ENCODE data around the gene TMEM132D. TPM values are rescaled to one million over a fixed set of nuclear protein-coding genes. Genes with fewer than 3 reads are reported as not detected.

Gene TMEM132D
- total RNA-seq, 1 donor from 2014 or later = not detected

DNA sequence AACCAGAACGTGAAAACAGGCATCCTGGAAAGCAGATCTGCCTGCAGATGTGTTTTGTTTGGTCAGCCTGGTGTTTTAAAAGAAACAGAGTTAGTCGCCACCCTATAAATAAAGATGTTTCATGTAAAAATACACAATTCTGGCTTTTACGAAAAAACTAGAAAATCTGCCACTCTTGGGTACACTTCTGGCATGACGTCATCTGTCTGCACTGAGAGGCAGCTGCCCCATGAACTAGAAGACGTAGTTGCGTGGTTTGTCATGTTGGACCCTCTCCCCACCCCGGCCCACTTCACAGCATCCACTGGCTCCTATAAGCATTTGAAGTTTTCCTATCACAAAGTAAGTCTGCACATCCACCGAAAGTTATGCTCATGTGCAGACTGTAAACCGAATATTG lies 658.1 kb downstream of the TMEM132D start:
- Histone ChIP-seq H3K27ac (ENCODE audit: low read depth, low read length) (no peak overlapping the region), H4K20me1 (ENCODE audit: insufficient read depth, low read length) (no peaks in the 10 kb centered on the region), H3K4me2 (ENCODE audit: low read length) (no peak overlapping the region), H3K9me3 (ENCODE audit: insufficient read depth, low read depth, low read length) (no peaks in the 10 kb centered on the region), H3K9ac (ENCODE audit: low read length) (no peak overlapping the region), H2AFZ (ENCODE audit: low read depth, low read length) (no peak overlapping the region), H3K27me3 (ENCODE audit: insufficient read depth, low read length) (no peaks in the 10 kb centered on the region), H3K79me2 (ENCODE audit: insufficient read depth, low read length) (no peaks in the 10 kb centered on the region), H3K4me1 (ENCODE audit: insufficient read depth, low read length) (no peaks in the 10 kb centered on the region), H3K36me3 (ENCODE audit: insufficient read depth, low read length) (no peaks in the 10 kb centered on the region), H3K4me3 (ENCODE audit: insufficient read depth, low read depth, low read length) (no peak overlapping the region)
- Mint-ChIP-seq H3K9me3 (ENCODE audit: unreplicated experiment) (peaks cover 10% of the 10 kb centered on the region), H3K36me3 (ENCODE audit: low read depth, unreplicated experiment) (no peaks in the 10 kb centered on the region), H3K27me3 (ENCODE audit: low read depth, unreplicated experiment) (no peaks in the 10 kb centered on the region), H3K4me1 (ENCODE audit: low read depth, unreplicated experiment) (no peaks in the 10 kb centered on the region), H3K4me3 (ENCODE audit: unreplicated experiment) (no peak overlapping the region), H3K27ac (ENCODE audit: unreplicated experiment) (no peak overlapping the region)
- TF ChIP-seq, protein P1, sequence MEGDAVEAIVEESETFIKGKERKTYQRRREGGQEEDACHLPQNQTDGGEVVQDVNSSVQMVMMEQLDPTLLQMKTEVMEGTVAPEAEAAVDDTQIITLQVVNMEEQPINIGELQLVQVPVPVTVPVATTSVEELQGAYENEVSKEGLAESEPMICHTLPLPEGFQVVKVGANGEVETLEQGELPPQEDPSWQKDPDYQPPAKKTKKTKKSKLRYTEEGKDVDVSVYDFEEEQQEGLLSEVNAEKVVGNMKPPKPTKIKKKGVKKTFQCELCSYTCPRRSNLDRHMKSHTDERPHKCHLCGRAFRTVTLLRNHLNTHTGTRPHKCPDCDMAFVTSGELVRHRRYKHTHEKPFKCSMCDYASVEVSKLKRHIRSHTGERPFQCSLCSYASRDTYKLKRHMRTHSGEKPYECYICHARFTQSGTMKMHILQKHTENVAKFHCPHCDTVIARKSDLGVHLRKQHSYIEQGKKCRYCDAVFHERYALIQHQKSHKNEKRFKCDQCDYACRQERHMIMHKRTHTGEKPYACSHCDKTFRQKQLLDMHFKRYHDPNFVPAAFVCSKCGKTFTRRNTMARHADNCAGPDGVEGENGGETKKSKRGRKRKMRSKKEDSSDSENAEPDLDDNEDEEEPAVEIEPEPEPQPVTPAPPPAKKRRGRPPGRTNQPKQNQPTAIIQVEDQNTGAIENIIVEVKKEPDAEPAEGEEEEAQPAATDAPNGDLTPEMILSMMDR (IDR thresholded peaks at IDR 0.05; ENCODE audit: insufficient read depth, low read depth, low read length) = no peak
- no peak for TF ChIP-seq EZH2 (IDR thresholded peaks at IDR 0.05; ENCODE audit: insufficient read depth, low read length)
- DNase-seq (ENCODE audit: low read depth) (no peak), FAIRE-seq (no peak)

DNA sequence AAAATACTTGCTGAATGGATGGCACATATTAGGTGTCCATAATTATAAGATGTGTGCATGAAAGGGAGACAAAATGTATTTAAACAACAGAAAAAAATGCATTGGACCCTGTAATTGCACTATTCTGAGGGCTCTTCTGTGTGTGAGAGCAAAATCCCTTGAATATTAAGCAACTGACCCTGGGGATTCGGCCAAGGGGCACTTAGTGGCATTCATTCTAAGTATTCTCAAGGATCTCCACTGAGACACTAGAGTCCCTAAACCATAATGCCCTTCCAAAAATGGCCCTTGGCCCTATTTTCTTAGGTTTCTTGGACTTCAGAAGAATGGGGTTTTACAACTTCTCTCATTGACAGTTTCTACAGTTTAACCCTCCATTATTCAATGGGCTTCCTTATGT lies 662.0 kb downstream of the TMEM132D start:
- Histone ChIP-seq H3K27me3 (ENCODE audit: insufficient read depth, low read length) (no peaks in the 10 kb centered on the region), H3K36me3 (ENCODE audit: insufficient read depth, low read length) (no peaks in the 10 kb centered on the region), H3K79me2 (ENCODE audit: insufficient read depth, low read length) (no peaks in the 10 kb centered on the region), H3K4me1 (ENCODE audit: insufficient read depth, low read length) (no peaks in the 10 kb centered on the region), H3K9me3 (ENCODE audit: insufficient read depth, low read depth, low read length) (no peaks in the 10 kb centered on the region), H3K27ac (ENCODE audit: low read depth, low read length) (no peak overlapping the region), H3K9ac (ENCODE audit: low read length) (no peak overlapping the region), H3K4me3 (ENCODE audit: insufficient read depth, low read depth, low read length) (no peak overlapping the region), H3K4me2 (ENCODE audit: low read length) (no peak overlapping the region), H4K20me1 (ENCODE audit: insufficient read depth, low read length) (no peaks in the 10 kb centered on the region), H2AFZ (ENCODE audit: low read depth, low read length) (no peak overlapping the region)
- DNase-seq (ENCODE audit: low read depth) (no peak), FAIRE-seq (no peak)
- Mint-ChIP-seq H3K9me3 (ENCODE audit: unreplicated experiment) (peaks cover 6% of the 10 kb centered on the region), H3K36me3 (ENCODE audit: low read depth, unreplicated experiment) (no peaks in the 10 kb centered on the region), H3K4me3 (ENCODE audit: unreplicated experiment) (no peak overlapping the region), H3K27me3 (ENCODE audit: low read depth, unreplicated experiment) (no peaks in the 10 kb centered on the region), H3K27ac (ENCODE audit: unreplicated experiment) (no peak overlapping the region), H3K4me1 (ENCODE audit: low read depth, unreplicated experiment) (no peaks in the 10 kb centered on the region)
- TF ChIP-seq EZH2 (IDR thresholded peaks at IDR 0.05; ENCODE audit: insufficient read depth, low read length) = no peak
- TF ChIP-seq, protein P1 (IDR thresholded peaks at IDR 0.05; ENCODE audit: insufficient read depth, low read depth, low read length) = no peak

DNA sequence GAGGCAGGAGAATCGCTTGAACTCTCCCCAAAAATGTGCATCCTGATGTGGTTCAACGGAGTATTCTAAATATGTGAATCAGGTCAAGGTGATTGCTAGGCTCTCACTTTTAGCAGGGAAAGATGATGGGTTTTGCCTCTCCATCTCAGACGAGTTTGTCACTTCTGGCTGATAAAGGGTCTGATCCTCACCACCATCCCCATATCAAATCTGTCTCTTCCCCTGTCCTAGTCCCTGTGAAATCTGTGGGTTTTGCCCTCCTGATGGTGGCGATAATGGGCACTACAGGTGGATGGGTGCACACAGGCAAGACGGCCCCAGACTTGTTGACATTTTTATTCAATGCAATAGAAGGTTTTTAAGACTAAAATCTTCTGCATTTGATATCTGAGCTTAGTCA lies 665.9 kb downstream of the TMEM132D start:
- H3K4me2 ChIP-seq (ENCODE audit: low read length) = no peak overlapping the region
- H3K9ac ChIP-seq (ENCODE audit: low read length) = no peak overlapping the region
- no peak for TF ChIP-seq EZH2 (IDR thresholded peaks at IDR 0.05; ENCODE audit: insufficient read depth, low read length)
- TF ChIP-seq, protein P1 (IDR thresholded peaks at IDR 0.05; ENCODE audit: insufficient read depth, low read depth, low read length) = no peak
- no peaks in the 10 kb centered on the region for H3K79me2 ChIP-seq (ENCODE audit: insufficient read depth, low read length)
- Mint-ChIP-seq H3K36me3 (ENCODE audit: low read depth, unreplicated experiment) (no peaks in the 10 kb centered on the region), H3K4me3 (ENCODE audit: unreplicated experiment) (no peak overlapping the region), H3K27me3 (ENCODE audit: low read depth, unreplicated experiment) (no peaks in the 10 kb centered on the region), H3K4me1 (ENCODE audit: low read depth, unreplicated experiment) (no peaks in the 10 kb centered on the region), H3K27ac (ENCODE audit: unreplicated experiment) (no peak overlapping the region), H3K9me3 (ENCODE audit: unreplicated experiment) (peaks cover 8% of the 10 kb centered on the region)
- H2AFZ ChIP-seq (ENCODE audit: low read depth, low read length) = no peak overlapping the region
- H4K20me1 ChIP-seq (ENCODE audit: insufficient read depth, low read length) = no peaks in the 10 kb centered on the region
- H3K9me3 ChIP-seq (ENCODE audit: insufficient read depth, low read depth, low read length) = no peaks in the 10 kb centered on the region
- no peaks in the 10 kb centered on the region for H3K36me3 ChIP-seq (ENCODE audit: insufficient read depth, low read length)
- DNase-seq (ENCODE audit: low read depth) = no peak
- no peaks in the 10 kb centered on the region for H3K27me3 ChIP-seq (ENCODE audit: insufficient read depth, low read length)
- H3K4me3 ChIP-seq (ENCODE audit: insufficient read depth, low read depth, low read length) = no peak overlapping the region
- no peaks in the 10 kb centered on the region for H3K4me1 ChIP-seq (ENCODE audit: insufficient read depth, low read length)
- H3K27ac ChIP-seq (ENCODE audit: low read depth, low read length) = no peak overlapping the region
- FAIRE-seq = no peak

All from astrocyte (in vitro differentiated cells and primary cell).